Erythroblast (primary cell): ENCODE results near the gene HOXD11.

ENCODE experiments used
- GATA1 ChIP-seq: IDR thresholded peaks from 2 replicates; pipeline ENCODE4 v1.6.1; 2011; ENCODE audit warnings: low read depth, mild to moderate bottlenecking, control low read depth, low read length, moderate library complexity
- POLR2A ChIP-seq: IDR thresholded peaks from 2 replicates; pipeline ENCODE4 v1.6.1; 2011; ENCODE audit warnings: mild to moderate bottlenecking, low read length

DNA sequence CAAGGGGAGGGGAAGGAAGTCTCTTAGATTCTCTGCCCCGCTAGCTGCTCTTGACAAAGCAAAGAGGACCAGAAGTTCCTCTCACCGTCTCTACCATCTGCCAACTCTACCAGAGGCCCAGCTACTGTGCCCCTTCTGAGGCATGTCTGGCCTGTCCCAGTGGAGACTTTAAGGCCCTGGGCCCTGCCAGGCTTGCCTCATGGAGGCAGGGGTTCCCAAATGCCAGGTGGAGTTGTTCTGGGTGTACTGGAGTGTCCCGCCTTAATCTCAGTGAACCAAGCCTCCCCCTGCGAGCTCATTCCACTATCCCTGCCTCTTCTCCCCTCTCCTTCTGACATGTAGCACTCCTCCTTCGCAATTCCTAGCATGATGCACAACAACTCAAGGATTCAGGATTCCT, 5.2 kb upstream of the HOXD11 start:
- TF ChIP-seq POLR2A (no peak), GATA1 (no peak)
